ENCODE results near the gene CDH15.

DNA sequence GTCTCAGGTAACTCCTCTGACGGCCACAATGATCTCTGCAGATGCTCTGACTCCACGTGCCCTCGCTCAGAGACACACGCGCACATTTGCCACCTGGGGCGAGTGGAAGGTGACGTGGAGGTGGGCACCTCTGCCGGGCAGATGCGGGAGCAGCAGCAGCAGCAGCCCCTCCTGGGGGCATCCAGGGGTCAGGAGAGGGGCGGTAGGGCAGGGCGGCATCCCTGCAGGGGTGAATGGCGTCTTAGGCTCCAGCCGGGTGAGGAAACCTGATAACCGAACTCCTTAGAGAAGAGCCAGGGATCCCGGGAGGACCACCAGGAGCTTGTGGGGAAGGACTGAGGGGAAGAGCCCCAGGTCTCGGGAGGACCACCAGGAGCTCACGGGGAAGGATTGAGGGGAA lies 34.6 kb upstream of the CDH15 start:
- TF ChIP-seq CTCF (IDR thresholded peaks at IDR 0.05; ENCODE audit: low read length) (no peak), EZH2 (optimal IDR thresholded peaks at IDR 0.05; ENCODE audit: low read depth, low read length) (no peak), EZH2phosphoT487 (IDR thresholded peaks at IDR 0.05; ENCODE audit: low read length) (no peak)
